Rectal smooth muscle tissue (tissue), 1 donor: ENCODE data around the gene DBN1.

Source experiments
- H3K27ac ChIP-seq: one replicate; pipeline ENCODE4 v1.7.0; 2013; ENCODE audit warnings: low read depth, low read length, inconsistent platforms
- H3K27me3 ChIP-seq: one replicate; pipeline ENCODE4 v1.7.0; 2013; ENCODE audit warnings: low read length; ENCODE audit not compliant: control insufficient read depth, insufficient read depth
- H3K36me3 ChIP-seq: one replicate; pipeline ENCODE4 v1.7.0; 2013; ENCODE audit warnings: low read length; ENCODE audit not compliant: control insufficient read depth, insufficient read depth
- H3K4me1 ChIP-seq: one replicate; pipeline ENCODE4 v1.7.0; 2013; ENCODE audit warnings: low read length; ENCODE audit not compliant: control insufficient read depth, insufficient read depth
- H3K4me3 ChIP-seq: one replicate; pipeline ENCODE4 v1.7.0; 2013; ENCODE audit warnings: low read length
- H3K9ac ChIP-seq: one replicate; pipeline ENCODE4 v1.7.0; 2013; ENCODE audit warnings: low read length

DBN1 gene

DNA sequence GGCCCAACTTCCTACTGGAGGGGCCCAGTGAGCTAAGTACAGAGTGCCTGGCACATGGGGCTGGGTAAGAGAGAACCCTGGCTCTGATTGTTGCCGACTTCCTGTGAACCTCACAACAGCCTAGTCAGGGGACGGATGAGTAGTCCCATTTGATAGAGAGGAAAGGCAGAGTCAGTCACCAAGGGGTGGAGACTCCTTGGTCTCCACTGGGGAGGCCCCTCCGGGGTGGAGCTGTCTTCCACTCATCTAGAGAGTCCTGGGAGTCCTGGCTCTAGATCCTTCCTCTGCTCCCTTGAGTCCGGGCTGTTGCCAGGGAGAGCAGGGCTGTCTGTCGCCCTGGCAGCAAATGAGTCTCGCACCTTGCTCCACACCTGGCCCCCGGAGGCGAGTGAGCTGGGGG lies 39.0 kb downstream of the DBN1 start:
- Histone ChIP-seq H3K4me1 (no peaks in the 10 kb centered on the region), H3K27me3 (no peaks in the 10 kb centered on the region), H3K36me3 (peaks cover 33% of the 10 kb centered on the region), H3K4me3 (no peak overlapping the region), H3K27ac (no peak overlapping the region), H3K9ac (no peak overlapping the region)

GRCh38 chr5:177433658-177434217 lies 39.7 kb downstream of the DBN1 start:
- Histone ChIP-seq H3K36me3 (peaks cover 33% of the 10 kb centered on the region), H3K4me3 (no peak overlapping the region), H3K4me1 (no peaks in the 10 kb centered on the region), H3K27me3 (no peaks in the 10 kb centered on the region), H3K9ac (no peak overlapping the region), H3K27ac (no peak overlapping the region)

- Histone ChIP-seq H3K27me3 (no peaks in the 10 kb centered on the region), H3K36me3 (peaks cover 31% of the 10 kb centered on the region), H3K4me3 (no peak overlapping the region), H3K9ac (no peak overlapping the region), H3K4me1 (no peaks in the 10 kb centered on the region), H3K27ac (no peak overlapping the region)
Observed at GRCh38 chr5:177432839-177433657, 40.4 kb downstream of the DBN1 start.

- H3K4me3 ChIP-seq: peak overlapping the region; percentile 23
- peaks cover 31% of the 10 kb centered on the region for H3K36me3 ChIP-seq
- peak overlapping the region; percentile 10 for H3K27ac ChIP-seq
- peak overlapping the region; percentile 6 for H3K9ac ChIP-seq
- peaks cover 4% of the 10 kb centered on the region for H3K4me1 ChIP-seq
- H3K27me3 ChIP-seq: no peaks in the 10 kb centered on the region
Observed at GRCh38 chr5:177432143-177432838, 41.1 kb downstream of the DBN1 start.

- peaks cover 29% of the 10 kb centered on the region for H3K36me3 ChIP-seq
- peaks cover 7% of the 10 kb centered on the region for H3K4me1 ChIP-seq
- H3K4me3 ChIP-seq: peak overlapping the region; percentile 23
- no peaks in the 10 kb centered on the region for H3K27me3 ChIP-seq
- peak overlapping the region; percentile 10 for H3K27ac ChIP-seq
- no peak overlapping the region for H3K9ac ChIP-seq
Observed at GRCh38 chr5:177431317-177432142, 41.9 kb downstream of the DBN1 start.

DNA sequence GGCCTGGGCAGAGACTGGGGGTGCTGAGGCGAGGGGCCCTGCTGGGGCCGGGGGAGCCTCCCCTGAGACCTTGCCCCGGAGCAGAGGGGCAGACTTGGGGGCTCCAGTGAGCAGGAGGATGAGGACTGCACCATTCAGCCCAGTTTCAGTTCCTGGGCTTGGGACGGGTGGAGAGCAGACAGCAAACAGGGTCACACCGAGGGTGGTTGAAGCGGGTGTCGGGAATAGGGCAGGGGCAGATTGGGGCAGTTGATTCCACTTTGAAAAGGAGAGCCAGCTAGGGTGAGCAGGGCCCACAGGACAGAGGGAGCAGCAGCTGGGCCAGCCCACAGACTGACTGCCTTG lies 42.5 kb downstream of the DBN1 start:
- H3K9ac ChIP-seq: no peak overlapping the region
- no peak overlapping the region for H3K27ac ChIP-seq
- H3K27me3 ChIP-seq: no peaks in the 10 kb centered on the region
- peaks cover 25% of the 10 kb centered on the region for H3K36me3 ChIP-seq
- peaks cover 7% of the 10 kb centered on the region for H3K4me1 ChIP-seq
- no peak overlapping the region for H3K4me3 ChIP-seq

DNA sequence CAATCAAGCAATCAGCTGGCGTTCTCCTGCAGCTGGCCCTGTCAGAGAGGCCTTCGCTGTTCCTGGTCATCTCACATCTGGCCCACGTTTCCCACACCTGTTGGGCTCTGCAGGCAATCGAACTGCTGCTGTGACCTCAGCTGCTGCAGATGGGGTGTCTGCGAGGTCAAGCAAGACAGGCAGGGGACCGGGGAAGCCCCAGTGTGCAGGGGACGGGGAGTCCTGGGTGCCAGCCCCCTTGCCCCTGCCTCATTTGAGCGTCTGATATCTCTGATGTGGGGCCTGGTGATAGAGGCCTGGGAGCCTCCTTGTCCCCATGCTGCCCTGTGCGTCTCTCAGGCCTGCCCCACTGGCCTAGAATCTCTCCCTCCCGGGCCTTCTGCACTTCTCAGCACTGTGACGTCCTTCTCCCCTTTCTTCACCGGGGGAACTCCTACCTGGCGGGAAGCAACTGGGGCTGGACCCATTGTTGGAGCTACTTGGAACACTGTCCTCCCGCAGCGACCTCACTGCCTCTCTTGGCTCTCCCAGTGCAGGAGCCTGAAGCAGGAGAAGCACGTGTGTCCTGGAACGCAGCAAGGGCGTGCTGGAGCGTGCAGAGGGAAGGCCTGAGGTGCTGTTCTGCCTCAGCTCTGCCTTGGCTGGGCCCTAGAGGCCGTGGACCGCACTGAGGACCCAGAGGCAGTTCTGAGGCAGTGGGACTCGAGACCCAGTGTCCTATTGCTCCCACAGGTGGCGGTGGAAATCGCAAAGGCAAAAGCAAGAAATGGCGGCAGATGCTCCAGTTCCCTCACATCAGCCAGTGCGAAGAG lies 43.1 kb downstream of the DBN1 start:
- Histone ChIP-seq H3K4me1 (peaks cover 11% of the 10 kb centered on the region), H3K4me3 (no peak overlapping the region)

DNA sequence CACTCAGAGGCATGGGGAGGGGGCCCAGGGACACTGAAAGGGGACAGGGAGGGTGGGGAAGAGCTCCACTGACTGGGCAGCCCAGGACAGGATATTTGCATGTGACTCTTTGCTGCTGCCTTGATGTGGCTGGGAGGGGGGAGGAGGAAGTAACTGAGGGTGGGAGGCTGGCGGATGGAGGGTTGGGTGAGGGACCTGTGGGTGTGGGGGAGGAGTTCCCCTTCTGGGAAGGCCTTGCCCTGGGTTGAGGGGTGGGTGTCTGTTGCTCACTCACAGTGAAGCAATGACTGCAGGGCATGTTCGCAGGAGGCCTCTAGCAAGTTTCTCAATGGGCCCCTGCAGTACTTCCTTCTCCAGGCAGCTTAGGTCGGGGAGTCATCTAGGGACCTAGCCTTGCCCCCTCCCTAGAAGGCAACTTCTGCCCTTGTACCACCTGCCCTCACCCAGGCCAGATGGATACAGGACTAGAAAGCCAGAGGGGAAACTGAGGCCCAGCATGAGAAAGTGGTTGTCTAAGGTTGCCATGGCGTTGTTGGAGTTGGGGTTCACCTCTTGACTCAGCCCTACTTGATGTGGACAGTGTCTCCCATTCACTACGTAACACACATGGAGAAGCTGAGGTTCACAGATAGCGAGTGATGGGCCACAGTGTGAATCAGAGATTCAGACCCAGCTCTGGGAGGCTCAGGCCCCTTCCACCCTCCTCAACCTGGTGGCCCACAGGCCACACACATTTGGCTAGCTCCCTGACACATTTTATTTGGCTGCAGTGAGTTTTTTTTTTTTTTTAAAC lies 44.0 kb downstream of the DBN1 start:
- no peak overlapping the region for H3K4me3 ChIP-seq
- peaks cover 11% of the 10 kb centered on the region for H3K4me1 ChIP-seq

More for the DNA sequence above, 43.1 kb downstream of the DBN1 start:
- Histone ChIP-seq H3K27me3 (no peaks in the 10 kb centered on the region), H3K27ac (no peak overlapping the region), H3K9ac (no peak overlapping the region), H3K36me3 (peaks cover 23% of the 10 kb centered on the region)

GRCh38 chr5:177428574-177429217 lies 44.7 kb downstream of the DBN1 start:
- H3K9ac ChIP-seq: no peak overlapping the region
- H3K27me3 ChIP-seq: no peaks in the 10 kb centered on the region
- H3K36me3 ChIP-seq: peaks cover 14% of the 10 kb centered on the region
- no peak overlapping the region for H3K27ac ChIP-seq
- H3K4me1 ChIP-seq: peaks cover 11% of the 10 kb centered on the region
- H3K4me3 ChIP-seq: no peak overlapping the region

More for the DNA sequence above, 44.0 kb downstream of the DBN1 start:
- Histone ChIP-seq H3K27me3 (no peaks in the 10 kb centered on the region), H3K36me3 (peaks cover 19% of the 10 kb centered on the region), H3K9ac (no peak overlapping the region), H3K27ac (no peak overlapping the region)

DNA sequence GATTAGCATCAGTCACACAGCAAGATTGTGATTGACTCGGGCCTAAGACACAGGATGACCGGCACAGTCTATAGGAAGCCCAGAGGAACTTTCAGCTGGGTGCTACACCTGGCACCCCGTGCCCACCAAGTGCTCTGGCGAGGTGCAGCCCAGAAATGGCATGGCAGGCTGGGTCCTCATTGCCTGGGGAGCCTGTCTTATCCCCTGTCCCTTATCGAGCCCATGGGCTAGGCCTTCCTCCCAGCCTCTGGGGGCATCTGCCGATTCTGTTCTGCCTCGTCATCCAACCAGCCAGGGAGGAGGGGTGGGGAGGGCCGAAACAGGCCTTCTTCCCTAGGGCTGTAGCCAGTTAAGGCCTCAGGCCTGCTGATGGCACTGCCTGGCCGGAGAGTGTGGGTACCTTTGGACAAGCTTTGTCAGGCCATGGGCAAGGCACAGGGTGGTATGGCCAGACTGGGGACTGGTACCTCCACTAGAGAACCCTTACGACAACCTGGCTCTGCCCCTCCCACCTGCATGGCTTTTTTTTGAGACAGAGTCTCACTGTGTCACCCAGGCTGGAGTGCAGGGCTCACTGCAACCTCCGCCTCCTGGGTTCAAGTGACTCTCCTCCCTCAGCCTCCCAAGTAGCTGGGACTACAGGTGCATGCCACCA lies 45.4 kb downstream of the DBN1 start:
- Histone ChIP-seq H3K27me3 (no peaks in the 10 kb centered on the region), H3K4me1 (peaks cover 11% of the 10 kb centered on the region), H3K4me3 (peak overlapping the region; percentile 81), H3K36me3 (peaks cover 11% of the 10 kb centered on the region), H3K27ac (no peak overlapping the region), H3K9ac (no peak overlapping the region)
